CD4-positive, alpha-beta T cell treated with Interleukin-4 for 4 hours (primary cell): Measurements from ENCODE around the gene SHROOM3.

Experiments used
- DNase-seq: peaks from one replicate; pipeline ENCODE4 v3.0.0-alpha.2; 2020

SHROOM3 gene

GRCh38 chr4:76571274-76571673 is 136.2 kb downstream of the SHROOM3 start:
- no peak for DNase-seq

DNA sequence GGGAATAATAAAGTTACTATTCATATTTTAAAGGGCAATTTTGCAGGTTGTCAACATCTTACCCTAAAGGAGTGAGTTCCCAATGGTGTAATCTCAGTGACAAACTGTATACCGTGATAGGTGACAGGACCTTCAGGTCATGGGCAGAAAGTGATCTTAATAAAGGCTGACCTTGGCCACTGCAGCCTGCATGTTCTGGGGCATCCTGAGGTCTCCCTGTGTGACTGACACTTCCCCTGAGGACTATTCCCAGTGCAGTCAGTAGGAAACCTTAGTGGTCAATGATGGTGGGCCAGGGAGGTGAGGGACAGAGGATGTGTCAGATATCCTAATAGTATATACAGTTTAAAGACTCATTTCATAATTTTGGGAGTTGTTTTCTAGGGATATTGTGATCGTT is 137.2 kb downstream of the SHROOM3 start:
- DNase-seq, result no peak

DNA sequence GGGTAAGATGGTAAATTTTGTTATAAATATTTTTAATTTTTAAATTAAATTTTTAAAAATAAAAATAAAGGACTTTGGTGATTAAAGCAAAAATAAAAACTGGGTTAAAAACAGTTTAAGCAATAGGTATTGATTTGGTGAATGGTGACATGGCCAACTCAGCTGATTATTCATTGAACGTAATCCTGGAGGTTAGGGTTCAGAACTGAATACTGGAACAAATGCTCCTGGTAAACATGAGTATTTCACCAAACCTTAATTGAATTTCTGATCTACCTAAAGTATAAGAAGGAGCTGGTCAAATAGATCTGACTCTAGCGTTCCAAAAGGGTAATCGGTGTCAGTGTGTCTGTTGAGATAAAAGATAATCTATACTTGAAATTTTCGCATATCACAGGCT is 141.8 kb downstream of the SHROOM3 start:
- DNase-seq, result no peak

- DNase-seq, result no peak
Observed at GRCh38 chr4:76578002-76578560, 143.1 kb downstream of the SHROOM3 start.

DNA sequence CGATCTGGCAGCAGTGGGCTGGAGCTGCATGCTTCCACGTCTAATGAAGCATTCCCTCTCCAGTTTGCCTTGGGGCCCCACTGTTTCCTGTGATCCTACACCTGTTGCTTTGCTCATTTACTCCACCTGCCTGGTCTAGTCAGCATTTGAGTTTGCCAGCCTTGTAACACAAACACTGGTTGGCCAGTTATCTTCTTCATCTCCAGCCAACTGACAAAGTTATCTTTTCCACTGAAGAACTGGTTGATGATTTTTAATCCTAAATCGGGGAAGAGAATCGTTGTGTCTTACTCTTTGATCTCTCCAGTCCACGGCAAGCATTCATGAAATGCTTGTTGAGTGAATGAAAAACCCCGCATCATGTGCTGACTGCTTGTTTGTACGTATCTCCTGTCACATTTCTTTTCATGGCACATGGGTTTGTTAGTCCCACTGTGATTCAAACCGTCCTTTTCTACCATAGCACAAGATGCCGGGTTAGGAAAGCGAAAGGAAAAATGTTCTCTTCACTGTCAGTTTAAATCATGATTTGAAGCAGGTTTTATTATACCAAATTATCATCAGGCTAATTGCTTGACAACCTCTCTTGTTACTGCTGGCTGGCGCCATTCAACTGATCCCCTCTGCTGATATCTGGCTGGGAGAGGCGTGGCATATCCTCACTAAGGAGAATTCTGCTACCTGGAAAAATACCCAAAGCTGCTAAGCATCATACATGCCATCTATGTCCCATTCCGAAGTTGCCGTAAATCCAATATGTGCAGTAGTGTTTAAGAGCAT is 144.8 kb downstream of the SHROOM3 start:
- no peak for DNase-seq

GRCh38 chr4:76581077-76581962 is 146.3 kb downstream of the SHROOM3 start:
- DNase-seq, result no peak

DNA sequence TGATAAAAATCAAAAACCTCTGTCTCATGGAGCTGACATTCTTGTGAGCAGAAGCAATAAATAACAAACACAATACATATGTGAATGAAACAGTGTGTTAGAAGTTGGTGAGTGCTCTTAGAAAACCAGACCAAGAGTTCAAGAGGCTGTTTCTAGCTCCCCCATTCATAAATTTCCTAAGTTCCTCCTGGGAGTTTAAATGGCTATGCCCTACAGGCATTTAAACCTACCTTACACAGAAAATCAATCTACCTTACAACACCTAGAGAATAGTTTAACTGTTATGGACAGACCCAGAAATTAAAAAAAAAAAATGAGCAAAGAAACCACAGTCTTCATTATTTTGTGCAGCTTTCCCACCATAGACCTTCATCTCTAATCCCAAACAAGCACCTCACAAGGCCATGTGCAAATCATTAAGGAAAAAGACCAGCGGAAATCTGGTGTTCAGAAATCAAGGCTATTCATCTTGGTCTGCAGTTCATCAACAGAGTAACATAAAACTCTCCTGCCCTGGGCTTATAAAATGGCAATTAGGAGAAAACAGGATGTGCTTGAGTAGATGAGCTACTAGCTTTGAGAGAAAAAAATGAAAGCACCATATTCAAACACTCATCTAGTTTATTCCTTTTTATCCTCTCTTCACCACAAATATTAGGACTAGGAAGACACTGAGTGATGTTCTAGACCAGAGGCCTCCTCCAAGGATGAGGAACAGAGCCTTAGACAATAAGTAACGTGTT is 147.2 kb downstream of the SHROOM3 start:
- no peak for DNase-seq

- DNase-seq, result no peak
Observed at GRCh38 chr4:76582817-76583087, 147.7 kb downstream of the SHROOM3 start.

- DNase-seq, result no peak
Observed at GRCh38 chr4:76584241-76585152, 149.5 kb downstream of the SHROOM3 start.

GRCh38 chr4:76585272-76585671 is 150.2 kb downstream of the SHROOM3 start:
- DNase-seq, result no peak

DNA sequence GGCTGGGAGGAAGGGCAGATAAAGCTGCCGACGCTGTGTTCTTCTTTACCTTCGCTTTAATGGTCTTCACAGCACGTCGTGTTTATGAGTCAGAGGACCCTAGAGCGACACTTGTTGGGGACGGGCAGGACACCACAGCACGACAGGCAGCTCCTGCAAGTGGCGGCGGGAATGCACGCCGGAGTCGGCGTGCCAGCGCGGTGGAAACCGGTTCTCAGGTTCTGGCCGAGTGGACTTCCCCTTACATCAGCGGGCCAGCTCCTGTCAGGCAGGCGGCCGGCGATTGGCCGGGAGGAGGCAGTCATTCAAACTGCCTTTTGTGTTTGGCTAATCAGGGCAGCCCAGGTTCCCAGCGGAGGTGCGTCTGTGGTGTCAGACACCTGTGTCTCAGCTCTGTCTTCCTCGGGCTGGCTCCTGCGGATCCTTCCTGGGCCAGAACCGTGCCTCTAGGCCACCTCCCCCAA is 150.9 kb downstream of the SHROOM3 start:
- DNase-seq, result no peak

DNA sequence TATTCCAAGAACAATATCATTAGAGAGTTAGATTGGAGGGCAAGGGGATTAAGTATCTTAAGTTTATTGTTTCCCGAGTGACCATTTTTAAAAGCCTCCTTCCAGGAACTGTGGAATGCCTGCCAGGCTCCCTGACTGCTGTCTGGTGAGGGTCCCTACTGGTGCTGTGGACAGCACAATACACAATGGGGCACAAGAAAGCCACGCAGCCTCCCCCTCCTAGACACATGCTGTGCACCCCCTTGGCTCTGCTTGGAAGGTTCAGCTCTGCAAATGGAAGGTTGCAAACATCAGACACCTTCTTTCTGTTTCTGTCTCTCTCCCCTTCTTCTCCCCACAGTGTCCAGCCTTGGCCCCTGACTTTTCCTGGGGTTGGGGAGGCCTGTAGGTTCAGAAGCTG is 153.2 kb downstream of the SHROOM3 start:
- DNase-seq, result no peak

- DNase-seq, result no peak
Observed at GRCh38 chr4:76589402-76589801, 154.4 kb downstream of the SHROOM3 start.

GRCh38 chr4:76589872-76590797 is 155.1 kb downstream of the SHROOM3 start:
- no peak for DNase-seq

DNA sequence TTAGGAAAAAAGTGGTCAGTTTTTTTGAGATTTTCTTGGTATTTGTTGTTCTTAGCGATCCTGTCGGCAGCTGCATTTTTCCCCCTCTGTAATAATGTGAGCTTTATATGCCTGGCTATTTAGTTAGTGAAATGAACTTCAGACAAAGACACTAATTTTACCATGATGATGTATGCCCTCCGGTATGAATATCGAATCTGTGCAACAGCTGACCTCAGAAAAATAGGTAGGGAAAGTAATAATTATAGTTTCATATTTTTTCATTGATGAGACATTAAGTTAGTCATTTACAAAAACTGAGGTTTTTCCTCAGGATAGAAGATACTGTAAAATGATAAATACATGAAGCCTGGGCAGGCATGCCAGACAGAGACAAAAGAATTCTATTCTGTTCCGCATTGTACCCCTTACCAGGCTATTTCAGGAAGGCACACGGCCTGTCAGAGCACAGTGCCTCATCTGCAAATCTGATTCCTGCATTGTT is 155.8 kb downstream of the SHROOM3 start:
- DNase-seq, result no peak

DNA sequence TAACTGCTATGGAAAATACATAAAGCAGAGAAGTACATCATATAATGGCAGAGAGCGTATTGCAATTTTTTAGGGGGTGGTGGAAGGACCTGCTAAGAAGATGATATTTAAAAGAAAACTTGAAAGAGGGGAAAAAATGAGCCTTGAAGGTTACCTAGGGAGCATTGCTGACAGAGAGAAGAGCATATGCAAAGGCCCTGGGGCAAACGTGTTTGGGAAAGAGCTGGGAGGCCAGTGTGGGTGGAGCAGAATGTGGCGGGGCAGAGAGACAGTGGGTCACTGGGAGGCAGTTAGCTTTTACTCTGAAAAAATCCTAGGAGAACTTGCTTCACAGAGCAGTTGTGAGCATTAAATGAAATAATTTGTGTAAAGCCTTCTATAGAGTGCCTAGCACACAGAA is 157.0 kb downstream of the SHROOM3 start:
- DNase-seq, result no peak

GRCh38 chr4:76592460-76592859 is 157.4 kb downstream of the SHROOM3 start:
- no peak for DNase-seq

- DNase-seq, result no peak
Observed at GRCh38 chr4:76594173-76594572, 159.1 kb downstream of the SHROOM3 start.

- no peak for DNase-seq
Observed at GRCh38 chr4:76595435-76595834, 160.4 kb downstream of the SHROOM3 start.

GRCh38 chr4:76596713-76597112 is 161.7 kb downstream of the SHROOM3 start:
- DNase-seq, result no peak
